SK-N-SH treated with all-trans-retinoic acid at 6 μM for 48 hours (cell line): ENCODE data around the gene VGLL2.

Experiments used
- ATAC-seq: fragments of 200-7000 bp; cut with Tn5 transposase; 3 replicates; pipeline ENCODE4 v1.9.1; 2020; ENCODE audit warnings: mild to moderate bottlenecking, moderate library complexity
- ARNTL ChIP-seq: fragments of 450-650 bp; formaldehyde crosslinking; IDR thresholded peaks from 2 replicates; pipeline ENCODE4 v1.5.0; 2020; ENCODE audit warnings: low read depth, mild to moderate bottlenecking, moderate library complexity, borderline replicate concordance
- BACH2 ChIP-seq: fragments of 250-450 bp; sonication (Bioruptor Pico); IDR thresholded peaks from 2 replicates; pipeline ENCODE4 v1.9.0; 2021; ENCODE audit warnings: mild to moderate bottlenecking, borderline replicate concordance
- CREB5 ChIP-seq: fragments of 250-450 bp; sonication (Bioruptor Pico); IDR thresholded peaks from 2 replicates; pipeline ENCODE4 v1.5.1; 2020; ENCODE audit warnings: low read depth, mild to moderate bottlenecking, moderate library complexity
- CSDC2 ChIP-seq: fragments of 250-450 bp; sonication (Bioruptor Pico); IDR thresholded peaks from 2 replicates; pipeline ENCODE4 v1.5.0; 2020; ENCODE audit warnings: mild to moderate bottlenecking, moderate library complexity
- ESRRG ChIP-seq: fragments of 250-450 bp; sonication (Bioruptor Pico); IDR thresholded peaks from 2 replicates; pipeline ENCODE4 v1.6.1; 2021; ENCODE audit warnings: mild to moderate bottlenecking
- GLIS3 ChIP-seq: fragments of 250-450 bp; sonication (Bioruptor Pico); IDR thresholded peaks from 2 replicates; pipeline ENCODE4 v1.5.0; 2020; ENCODE audit warnings: mild to moderate bottlenecking, moderate library complexity
- ISL1 ChIP-seq: fragments of 250-450 bp; sonication (Bioruptor Pico); IDR thresholded peaks from 2 replicates; pipeline ENCODE4 v2.1.2; 2022; ENCODE audit warnings: mild to moderate bottlenecking, moderate library complexity
- PPARA ChIP-seq: fragments of 250-450 bp; sonication (Bioruptor Pico); IDR thresholded peaks from 2 replicates; pipeline ENCODE4 v1.5.0; 2020; ENCODE audit warnings: mild to moderate bottlenecking, borderline replicate concordance
- RARB ChIP-seq: fragments of 250-450 bp; sonication (Bioruptor Pico); IDR thresholded peaks from 2 replicates; pipeline ENCODE4 v1.8.0; 2021; ENCODE audit warnings: mild to moderate bottlenecking, moderate library complexity
- SNAI2 ChIP-seq: fragments of 250-450 bp; sonication (Bioruptor Pico); IDR thresholded peaks from 2 replicates; pipeline ENCODE4 v1.5.0; 2020; ENCODE audit warnings: mild to moderate bottlenecking, moderate library complexity
- TCF4 ChIP-seq: fragments of 250-450 bp; sonication (Bioruptor Pico); IDR thresholded peaks from 2 replicates; pipeline ENCODE4 v1.8.0; 2021; ENCODE audit warnings: mild to moderate bottlenecking, moderate library complexity, borderline replicate concordance
- TSHZ2 ChIP-seq: fragments of 250-450 bp; sonication (Bioruptor Pico); IDR thresholded peaks from 2 replicates; pipeline ENCODE4 v1.5.0; 2020; ENCODE audit warnings: mild to moderate bottlenecking, moderate library complexity
- ZC3H10 ChIP-seq: fragments of 250-450 bp; sonication (Bioruptor Pico); IDR thresholded peaks from 2 replicates; pipeline ENCODE4 v1.5.1; 2021; ENCODE audit warnings: mild to moderate bottlenecking, moderate library complexity
- ZFP3 ChIP-seq: fragments of 250-450 bp; sonication (Bioruptor Pico); IDR thresholded peaks from 2 replicates; pipeline ENCODE4 v1.5.0; 2020; ENCODE audit warnings: mild to moderate bottlenecking, moderate library complexity
- ZFP30 ChIP-seq: fragments of 450-650 bp; formaldehyde crosslinking; IDR thresholded peaks from 2 replicates; pipeline ENCODE4 v1.5.0; 2022; ENCODE audit warnings: mild to moderate bottlenecking, moderate library complexity
- ZNF565 ChIP-seq: fragments of 450-650 bp; formaldehyde crosslinking; conservative IDR thresholded peaks from 2 replicates; pipeline ENCODE4 v1.5.0; 2020; ENCODE audit warnings: low read depth, mild to moderate bottlenecking, moderate library complexity
- ZNF70 ChIP-seq: fragments of 450-650 bp; formaldehyde crosslinking; IDR thresholded peaks from 2 replicates; pipeline ENCODE4 v1.5.0; 2020; ENCODE audit warnings: mild to moderate bottlenecking, moderate library complexity
- ZNF8 ChIP-seq: fragments of 450-650 bp; formaldehyde crosslinking; IDR thresholded peaks from 2 replicates; pipeline ENCODE4 v1.5.0; 2020; ENCODE audit warnings: mild to moderate bottlenecking, moderate library complexity
- TF ChIP-seq, protein P1 (sequence below): fragments of 250-450 bp; sonication (Bioruptor Pico); IDR thresholded peaks from 2 replicates; pipeline ENCODE4 v1.5.1; 2021; ENCODE audit warnings: mild to moderate bottlenecking, moderate library complexity
- TF ChIP-seq, protein P2 (sequence below): fragments of 250-450 bp; sonication (Bioruptor Pico); IDR thresholded peaks from 2 replicates; pipeline ENCODE4 v1.8.0; 2020; ENCODE audit warnings: mild to moderate bottlenecking, moderate library complexity, borderline replicate concordance
- TF ChIP-seq, protein P3 (sequence below): fragments of 250-450 bp; sonication (Bioruptor Pico); IDR thresholded peaks from 2 replicates; pipeline ENCODE4 v1.8.0; 2021; ENCODE audit warnings: low read depth, mild to moderate bottlenecking, moderate library complexity, borderline replicate concordance

VGLL2 gene

GRCh38 chr6:117265410-117266256, at the start of gene VGLL2:
Gene VGLL2 (plus strand): TSS chr6:117265558. CDS start chr6:117265764, 206 bp downstream.
- ATAC-seq = peak; percentile 81
- TF ChIP-seq, protein P1, sequence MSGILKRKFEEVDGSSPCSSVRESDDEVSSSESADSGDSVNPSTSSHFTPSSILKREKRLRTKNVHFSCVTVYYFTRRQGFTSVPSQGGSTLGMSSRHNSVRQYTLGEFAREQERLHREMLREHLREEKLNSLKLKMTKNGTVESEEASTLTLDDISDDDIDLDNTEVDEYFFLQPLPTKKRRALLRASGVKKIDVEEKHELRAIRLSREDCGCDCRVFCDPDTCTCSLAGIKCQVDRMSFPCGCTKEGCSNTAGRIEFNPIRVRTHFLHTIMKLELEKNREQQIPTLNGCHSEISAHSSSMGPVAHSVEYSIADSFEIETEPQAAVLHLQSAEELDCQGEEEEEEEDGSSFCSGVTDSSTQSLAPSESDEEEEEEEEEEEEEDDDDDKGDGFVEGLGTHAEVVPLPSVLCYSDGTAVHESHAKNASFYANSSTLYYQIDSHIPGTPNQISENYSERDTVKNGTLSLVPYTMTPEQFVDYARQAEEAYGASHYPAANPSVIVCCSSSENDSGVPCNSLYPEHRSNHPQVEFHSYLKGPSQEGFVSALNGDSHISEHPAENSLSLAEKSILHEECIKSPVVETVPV (CRISPR knock-in tag) = no peak
- TF ChIP-seq ZNF565 (no peak), ZNF8 (CRISPR knock-in tag) (no peak), GLIS3 (CRISPR knock-in tag) (no peak), TCF4 (no peak), TSHZ2 (no peak), ARNTL (CRISPR knock-in tag) (no peak), ZFP3 (CRISPR knock-in tag) (no peak), BACH2 (no peak), ISL1 (CRISPR knock-in tag) (no peak), ZC3H10 (CRISPR knock-in tag) (no peak), ZNF70 (no peak)

GRCh38 chr6:117222861-117223260, 42.5 kb upstream of the VGLL2 start:
- TF ChIP-seq SNAI2 (no peak), TCF4 (no peak), ESRRG (CRISPR knock-in tag) (no peak), RARB (no peak), ZNF70 (no peak), CSDC2 (no peak), TSHZ2 (no peak)
- TF ChIP-seq, protein P2, sequence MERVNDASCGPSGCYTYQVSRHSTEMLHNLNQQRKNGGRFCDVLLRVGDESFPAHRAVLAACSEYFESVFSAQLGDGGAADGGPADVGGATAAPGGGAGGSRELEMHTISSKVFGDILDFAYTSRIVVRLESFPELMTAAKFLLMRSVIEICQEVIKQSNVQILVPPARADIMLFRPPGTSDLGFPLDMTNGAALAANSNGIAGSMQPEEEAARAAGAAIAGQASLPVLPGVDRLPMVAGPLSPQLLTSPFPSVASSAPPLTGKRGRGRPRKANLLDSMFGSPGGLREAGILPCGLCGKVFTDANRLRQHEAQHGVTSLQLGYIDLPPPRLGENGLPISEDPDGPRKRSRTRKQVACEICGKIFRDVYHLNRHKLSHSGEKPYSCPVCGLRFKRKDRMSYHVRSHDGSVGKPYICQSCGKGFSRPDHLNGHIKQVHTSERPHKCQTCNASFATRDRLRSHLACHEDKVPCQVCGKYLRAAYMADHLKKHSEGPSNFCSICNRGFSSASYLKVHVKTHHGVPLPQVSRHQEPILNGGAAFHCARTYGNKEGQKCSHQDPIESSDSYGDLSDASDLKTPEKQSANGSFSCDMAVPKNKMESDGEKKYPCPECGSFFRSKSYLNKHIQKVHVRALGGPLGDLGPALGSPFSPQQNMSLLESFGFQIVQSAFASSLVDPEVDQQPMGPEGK (CRISPR knock-in tag) = no peak
- TF ChIP-seq, all 23 proteins: peak for 0
- ATAC-seq = no peak

GRCh38 chr6:117226778-117227177, 38.6 kb upstream of the VGLL2 start:
- no peak for ATAC-seq
- TF ChIP-seq ZC3H10 (CRISPR knock-in tag) (no peak), ZNF8 (CRISPR knock-in tag) (no peak), ZFP3 (CRISPR knock-in tag) (no peak), PPARA (CRISPR knock-in tag) (no peak), TSHZ2 (no peak), ESRRG (CRISPR knock-in tag) (no peak), ZFP30 (CRISPR knock-in tag) (no peak), GLIS3 (CRISPR knock-in tag) (no peak), CREB5 (CRISPR knock-in tag) (no peak), BACH2 (no peak), ISL1 (CRISPR knock-in tag) (no peak)
- TF ChIP-seq, protein P3, sequence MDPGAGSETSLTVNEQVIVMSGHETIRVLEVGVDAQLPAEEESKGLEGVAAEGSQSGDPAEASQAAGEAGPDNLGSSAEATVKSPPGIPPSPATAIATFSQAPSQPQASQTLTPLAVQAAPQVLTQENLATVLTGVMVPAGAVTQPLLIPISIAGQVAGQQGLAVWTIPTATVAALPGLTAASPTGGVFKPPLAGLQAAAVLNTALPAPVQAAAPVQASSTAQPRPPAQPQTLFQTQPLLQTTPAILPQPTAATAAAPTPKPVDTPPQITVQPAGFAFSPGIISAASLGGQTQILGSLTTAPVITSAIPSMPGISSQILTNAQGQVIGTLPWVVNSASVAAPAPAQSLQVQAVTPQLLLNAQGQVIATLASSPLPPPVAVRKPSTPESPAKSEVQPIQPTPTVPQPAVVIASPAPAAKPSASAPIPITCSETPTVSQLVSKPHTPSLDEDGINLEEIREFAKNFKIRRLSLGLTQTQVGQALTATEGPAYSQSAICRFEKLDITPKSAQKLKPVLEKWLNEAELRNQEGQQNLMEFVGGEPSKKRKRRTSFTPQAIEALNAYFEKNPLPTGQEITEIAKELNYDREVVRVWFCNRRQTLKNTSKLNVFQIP (CRISPR knock-in tag) = no peak
